ENCODE data around the gene ANAPC15. TPM values are rescaled to one million over a fixed set of nuclear protein-coding genes. Genes with fewer than 3 reads are reported as not detected.

The ANAPC15 gene
- total RNA-seq, 1 donor from 2014 or later: 52.1 TPM

DNA sequence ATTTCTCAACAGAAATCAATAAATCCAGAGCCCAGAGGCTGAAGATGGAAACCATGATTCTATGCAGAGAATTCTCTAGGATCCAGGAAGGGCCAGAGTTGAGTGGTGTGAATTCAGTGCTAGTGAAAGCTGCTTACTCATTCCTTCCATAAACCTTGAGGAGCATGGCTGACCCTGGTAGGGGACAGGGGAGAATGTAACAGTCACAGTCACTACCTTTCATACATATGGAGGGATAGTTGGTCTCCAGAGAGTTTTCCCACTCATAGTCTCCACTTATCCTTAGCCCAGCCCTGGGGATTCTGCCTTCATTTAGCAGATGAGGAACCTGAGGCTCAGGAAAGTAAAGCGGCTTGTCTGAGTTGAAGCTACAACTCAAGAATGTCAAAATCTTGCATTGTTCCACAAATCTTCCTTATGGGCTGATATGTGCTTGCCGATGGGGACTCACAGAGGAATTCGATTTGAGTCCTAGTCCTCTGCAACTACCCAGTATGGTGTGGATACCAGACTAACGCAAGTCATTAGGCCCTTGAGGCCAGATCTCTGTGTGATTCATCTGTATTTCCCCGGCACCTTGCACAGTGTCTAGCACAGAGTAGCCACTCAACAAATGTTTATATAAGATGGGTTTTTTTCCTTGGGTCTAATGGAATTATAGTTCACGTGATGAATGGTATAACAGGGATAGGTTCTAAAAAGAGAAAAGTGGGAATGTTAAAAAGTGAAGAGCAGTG, 3.7 kb upstream of the ANAPC15 start:
- Mint-ChIP-seq H3K4me3 (no peak overlapping the region), H3K27ac (no peak overlapping the region), H3K27me3 (no peaks in the 10 kb centered on the region), H3K36me3 (ENCODE audit: low read depth) (no peaks in the 10 kb centered on the region), H3K4me1 (peaks cover 15% of the 10 kb centered on the region), H3K9me3 (peaks cover 13% of the 10 kb centered on the region)
- DNase-seq: no peak
- intact Hi-C loops (cut with micrococcal nuclease): no loop called here

DNA sequence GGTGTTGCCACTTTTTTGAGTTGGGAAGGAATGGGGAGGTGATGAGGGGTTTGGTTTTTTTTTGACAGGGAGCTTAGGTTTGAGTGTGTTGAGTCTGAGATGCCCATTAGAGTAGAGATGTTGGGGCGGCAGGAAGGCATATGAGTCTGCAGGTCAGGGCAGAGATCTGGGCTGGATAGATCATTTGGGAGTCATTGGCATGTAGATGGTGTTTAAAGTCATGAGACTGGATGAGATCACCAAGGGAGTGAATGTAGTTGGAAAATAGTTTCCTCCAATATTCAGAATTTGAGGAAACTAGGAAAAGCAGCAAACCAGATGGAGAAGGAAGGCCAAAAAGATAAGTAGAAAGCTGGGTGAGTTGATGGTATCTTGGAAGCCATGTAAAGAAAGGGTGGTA, 2.1 kb upstream of the ANAPC15 start:
- H3K27ac Mint-ChIP-seq: no peak overlapping the region
- intact Hi-C loops (cut with micrococcal nuclease): no loop called here
- no peak overlapping the region for H3K4me3 Mint-ChIP-seq
- peaks cover 6% of the 10 kb centered on the region for H3K36me3 Mint-ChIP-seq (ENCODE audit: low read depth)
- no peaks in the 10 kb centered on the region for H3K27me3 Mint-ChIP-seq
- peaks cover 13% of the 10 kb centered on the region for H3K9me3 Mint-ChIP-seq
- H3K4me1 Mint-ChIP-seq: peaks cover 18% of the 10 kb centered on the region
- DNase-seq: no peak

DNA sequence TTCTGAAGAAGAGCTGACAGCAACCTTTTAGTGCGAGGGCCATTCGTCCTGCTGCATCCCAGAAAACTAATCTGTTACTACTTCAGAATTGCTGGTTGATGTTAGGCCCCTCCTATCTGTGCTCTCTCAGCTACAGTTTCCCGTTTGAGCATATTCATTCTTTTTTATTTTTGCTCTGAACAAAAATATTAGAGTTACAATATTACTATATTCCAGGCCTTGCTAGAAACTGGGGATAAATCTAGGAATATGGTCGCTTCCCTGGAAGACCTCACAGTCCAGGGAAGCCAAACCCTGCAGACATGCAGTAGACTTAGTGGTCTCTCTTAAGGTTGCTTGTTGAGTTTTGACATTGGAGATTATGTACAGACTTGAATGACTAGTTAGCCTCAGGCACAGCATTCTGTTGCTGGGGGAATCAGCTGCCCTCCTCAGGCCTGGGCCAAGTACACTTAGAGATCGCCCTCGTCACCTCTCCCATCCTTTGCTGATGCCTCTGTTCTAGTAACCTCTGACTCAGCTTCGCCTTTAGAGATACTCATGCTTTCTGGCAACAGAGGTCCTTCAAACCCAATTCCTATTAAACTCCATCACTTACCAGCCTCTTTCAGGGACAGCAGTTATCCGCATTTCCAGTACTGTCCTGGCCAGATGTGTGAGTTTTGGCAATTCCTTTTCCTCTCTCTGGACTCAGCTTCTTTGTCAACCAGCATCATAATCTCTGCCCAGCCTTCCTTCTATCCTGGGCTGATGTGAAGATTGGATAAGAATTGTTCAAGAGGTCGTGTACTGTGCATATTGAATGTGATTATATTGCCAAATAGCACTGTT, 698 bp upstream of the ANAPC15 start:
- peak overlapping the region; percentile 98 for H3K4me3 Mint-ChIP-seq
- no peaks in the 10 kb centered on the region for H3K27me3 Mint-ChIP-seq
- DNase-seq: no peak
- H3K36me3 Mint-ChIP-seq (ENCODE audit: low read depth): peaks cover 6% of the 10 kb centered on the region
- intact Hi-C loops (cut with micrococcal nuclease): loop anchor here (1.0 to 2.0 kb wide), 6 partner anchors 10 to 185 kb away; partner anchors contain the start of genes LAMTOR1, LRRC51, NUMA1 and XNDC1N
- H3K9me3 Mint-ChIP-seq: peaks cover 13% of the 10 kb centered on the region
- H3K4me1 Mint-ChIP-seq: peaks cover 18% of the 10 kb centered on the region
- peak overlapping the region; percentile 99 for H3K27ac Mint-ChIP-seq

DNA sequence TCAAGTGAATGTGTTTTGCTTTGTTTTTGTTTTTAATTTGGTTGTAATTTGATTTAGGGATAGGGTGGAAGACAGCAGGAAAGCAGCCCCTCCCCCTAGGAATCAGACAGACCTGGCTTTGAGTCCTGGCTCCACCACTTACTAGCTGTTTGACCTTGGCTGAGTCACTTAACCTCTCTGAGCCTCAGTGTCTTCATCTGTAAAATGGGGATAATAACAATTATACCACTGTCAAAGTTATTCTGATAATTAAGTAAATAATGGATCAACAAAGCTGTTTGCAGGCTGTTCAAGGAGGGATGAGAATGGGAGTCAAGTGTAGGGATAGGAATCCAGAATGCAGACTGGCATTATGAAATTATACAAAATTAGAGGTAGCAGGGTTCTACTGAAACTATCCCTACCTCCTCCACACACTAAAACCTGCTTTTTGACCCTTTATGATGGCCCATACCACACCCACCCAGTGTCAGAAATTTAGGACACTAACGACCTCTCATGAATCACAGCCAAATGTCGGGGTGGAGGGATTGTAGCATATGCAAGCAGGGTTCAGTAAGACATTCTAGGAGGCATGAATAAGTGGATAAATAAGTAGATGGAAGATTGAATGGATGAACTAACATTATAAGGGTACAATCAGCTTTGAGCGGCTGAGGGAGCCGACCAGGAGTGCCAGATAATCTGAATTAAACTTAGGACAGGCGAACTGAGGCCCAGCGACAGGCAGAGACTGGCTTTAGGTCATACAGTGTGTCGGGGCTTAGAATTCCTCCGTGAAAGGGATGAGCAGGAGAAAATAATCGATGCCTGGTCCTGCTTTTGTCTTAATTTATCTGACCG, 974 bp downstream of the ANAPC15 start:
- peaks cover 18% of the 10 kb centered on the region for H3K4me1 Mint-ChIP-seq
- peak overlapping the region; percentile 98 for H3K4me3 Mint-ChIP-seq
- H3K27ac Mint-ChIP-seq: peak overlapping the region; percentile 99
- DNase-seq: no peak
- H3K36me3 Mint-ChIP-seq (ENCODE audit: low read depth): peaks cover 11% of the 10 kb centered on the region
- H3K27me3 Mint-ChIP-seq: no peaks in the 10 kb centered on the region
- intact Hi-C loops (cut with micrococcal nuclease): loop anchor here (1.0 to 2.0 kb wide), 6 partner anchors 8 to 183 kb away; partner anchors contain the start of genes LAMTOR1, LRRC51, NUMA1 and XNDC1N
- peaks cover 13% of the 10 kb centered on the region for H3K9me3 Mint-ChIP-seq

DNA sequence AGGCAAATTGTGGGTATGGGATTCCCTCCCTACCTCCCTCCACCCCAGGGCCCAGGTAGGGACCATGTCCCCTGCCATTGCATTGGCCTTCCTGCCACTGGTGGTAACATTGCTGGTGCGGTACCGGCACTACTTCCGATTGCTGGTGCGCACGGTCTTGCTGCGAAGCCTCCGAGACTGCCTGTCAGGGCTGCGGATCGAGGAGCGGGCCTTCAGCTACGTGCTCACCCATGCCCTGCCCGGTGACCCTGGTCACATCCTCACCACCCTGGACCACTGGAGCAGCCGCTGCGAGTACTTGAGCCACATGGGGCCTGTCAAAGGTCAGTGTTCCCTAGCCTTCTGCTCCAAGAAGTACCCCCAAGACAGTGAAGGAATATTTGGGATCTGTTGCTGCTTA, 6.6 kb downstream of the ANAPC15 start, which contains the start of gene TOMT:
TOMT (plus strand) TSS at position 37 of the 400 bp plus-strand sequence; CDS start at position 65, 28 bp downstream.
- DNase-seq: no peak
- Mint-ChIP-seq H3K9me3 (no peaks in the 10 kb centered on the region), H3K4me3 (no peak within 1 kb of the TSS), H3K27ac (no peak within 1 kb of the TSS), H3K36me3 (ENCODE audit: low read depth) (peaks cover 21% of the 10 kb centered on the region), H3K27me3 (no peaks in the 10 kb centered on the region), H3K4me1 (peaks cover 28% of the 10 kb centered on the region)
- intact Hi-C loops (cut with micrococcal nuclease): no loop called here

DNA sequence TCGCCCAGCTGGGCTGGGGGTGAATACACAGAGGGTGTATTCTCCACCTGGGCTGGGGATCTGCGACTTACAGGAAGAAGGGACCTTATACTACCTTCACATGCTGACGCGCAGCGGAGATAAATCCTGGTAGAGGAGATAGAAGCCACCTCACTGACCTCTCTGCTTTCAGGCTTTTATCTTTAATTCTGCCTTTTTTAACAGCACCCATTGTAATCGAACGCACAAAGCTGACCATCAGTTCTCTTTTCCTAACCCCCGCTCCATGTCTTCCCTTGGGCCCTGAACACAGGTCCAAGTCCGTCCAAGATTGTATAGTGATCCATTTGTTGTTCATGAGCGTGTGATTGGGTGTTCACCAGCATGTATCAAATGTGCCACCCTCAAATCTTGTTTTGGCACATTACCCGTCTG, 8.7 kb downstream of the ANAPC15 start:
- intact Hi-C loops (cut with micrococcal nuclease): loop anchor here (1.0 to 5.0 kb wide), 5 partner anchors 9 to 175 kb away; partner anchors contain the start of genes ANAPC15, LRRC51, NUMA1 and RNF121
- H3K4me3 Mint-ChIP-seq: peak overlapping the region; percentile 98

DNA sequence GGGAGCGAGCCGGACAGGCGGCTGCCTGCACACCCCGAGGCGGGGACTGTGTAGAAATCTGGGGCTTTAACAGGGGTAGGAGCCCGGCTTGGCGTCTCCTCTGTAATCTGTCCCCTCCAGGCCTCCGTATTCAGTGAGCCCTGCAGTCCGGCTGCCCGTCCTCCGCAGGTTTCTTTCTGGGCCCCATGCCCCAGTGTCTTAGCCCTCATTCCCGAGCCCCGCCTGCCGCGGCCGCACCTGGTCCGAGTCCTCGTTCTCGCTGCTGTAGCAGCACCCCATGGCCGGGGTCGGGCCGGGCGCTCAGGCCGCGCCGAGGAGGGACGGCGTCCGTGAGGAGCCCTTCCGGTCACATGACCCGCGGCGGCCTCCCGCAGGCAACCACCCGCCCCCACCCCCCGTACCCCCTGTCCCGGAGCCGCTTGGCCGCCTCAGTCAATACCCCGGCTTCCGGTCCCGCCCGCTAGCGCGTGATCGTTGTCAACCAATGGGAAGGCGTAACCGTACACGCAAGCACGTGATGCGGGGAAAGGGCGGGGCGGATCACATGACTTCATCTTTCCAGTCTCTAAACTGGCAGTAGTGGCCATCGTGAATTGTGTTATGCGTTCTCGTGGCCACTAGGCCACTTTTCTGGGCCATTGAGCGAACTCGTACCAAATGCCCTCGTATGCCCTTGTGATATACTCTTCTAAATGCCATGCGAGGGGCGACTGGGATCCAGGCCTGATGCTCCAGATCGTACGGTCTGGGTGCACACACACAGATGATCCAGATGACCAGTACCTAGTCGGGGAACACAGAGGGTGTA, 9.3 kb downstream of the ANAPC15 start, which contains the start of gene LAMTOR1:
LAMTOR1 (minus strand) TSS at position 352 of the 808 bp plus-strand sequence; CDS start at position 279, 73 bp downstream.
- Mint-ChIP-seq H3K27me3 (no peaks in the 10 kb centered on the region), H3K4me3 (peak within 1 kb of the TSS; percentile 98), H3K9me3 (no peaks in the 10 kb centered on the region), H3K36me3 (ENCODE audit: low read depth) (peaks cover 32% of the 10 kb centered on the region), H3K27ac (peak within 1 kb of the TSS; percentile 94), H3K4me1 (peaks cover 38% of the 10 kb centered on the region)
- peak; percentile 100 for DNase-seq
- intact Hi-C loops (cut with micrococcal nuclease): loop anchor here (1.0 to 5.0 kb wide), 6 partner anchors 9 to 174 kb away; partner anchors contain the start of genes ANAPC15, LRRC51, NUMA1 and RNF121

More for the DNA sequence above, 8.7 kb downstream of the ANAPC15 start:
- no peaks in the 10 kb centered on the region for H3K27me3 Mint-ChIP-seq
- no peaks in the 10 kb centered on the region for H3K9me3 Mint-ChIP-seq
- DNase-seq: no peak
- peaks cover 26% of the 10 kb centered on the region for H3K36me3 Mint-ChIP-seq (ENCODE audit: low read depth)
- H3K4me1 Mint-ChIP-seq: peaks cover 38% of the 10 kb centered on the region
- H3K27ac Mint-ChIP-seq: peak overlapping the region; percentile 94

DNA sequence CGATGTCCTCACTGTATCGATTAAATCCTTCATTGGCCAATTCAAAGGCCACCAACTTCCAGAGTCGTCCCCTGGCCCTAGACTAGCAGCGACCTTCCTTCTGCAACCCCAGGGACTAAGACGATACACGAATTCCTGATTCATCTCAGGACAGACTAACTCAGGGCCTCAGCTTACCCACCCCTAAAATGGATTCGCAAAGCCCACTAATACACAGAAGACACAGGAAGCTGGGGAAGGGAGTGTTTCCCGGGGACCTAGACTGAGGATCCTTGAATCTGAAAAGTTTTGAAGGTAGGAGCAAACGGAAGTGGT, 9.9 kb downstream of the ANAPC15 start:
- Mint-ChIP-seq H3K4me1 (peaks cover 38% of the 10 kb centered on the region), H3K36me3 (ENCODE audit: low read depth) (peaks cover 37% of the 10 kb centered on the region), H3K9me3 (no peaks in the 10 kb centered on the region), H3K4me3 (peak overlapping the region; percentile 98), H3K27me3 (no peaks in the 10 kb centered on the region), H3K27ac (peak overlapping the region; percentile 94)
- no peak for DNase-seq
- intact Hi-C loops (cut with micrococcal nuclease): loop anchor here (1.0 to 5.0 kb wide), 3 partner anchors 40 to 174 kb away; partner anchors contain the start of genes RNF121 and XNDC1N

DNA sequence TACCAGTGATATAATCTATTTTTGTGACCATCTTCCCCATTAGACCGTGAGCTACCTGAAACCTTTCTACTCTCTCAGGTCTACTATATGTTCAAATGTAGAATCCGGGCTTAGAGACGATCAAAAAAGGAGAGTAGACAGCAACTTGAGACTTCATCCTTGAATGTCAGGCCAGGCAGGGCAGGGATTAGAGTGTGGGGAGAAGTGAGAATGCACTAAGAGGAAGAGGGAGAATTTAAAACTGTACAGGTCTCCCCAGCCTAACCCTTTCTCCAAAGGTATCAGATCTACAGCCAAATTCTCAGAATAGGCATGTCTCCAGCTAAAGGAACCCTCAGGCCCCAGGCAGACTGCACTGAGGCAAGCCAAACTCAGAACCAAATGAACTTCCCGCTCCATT, 10.3 kb downstream of the ANAPC15 start:
- Mint-ChIP-seq H3K4me3 (peak overlapping the region; percentile 98), H3K9me3 (no peaks in the 10 kb centered on the region), H3K27ac (peak overlapping the region; percentile 94), H3K4me1 (peaks cover 38% of the 10 kb centered on the region), H3K36me3 (ENCODE audit: low read depth) (peaks cover 34% of the 10 kb centered on the region), H3K27me3 (no peaks in the 10 kb centered on the region)
- intact Hi-C loops (cut with micrococcal nuclease): loop anchor here (1.0 to 5.0 kb wide), 3 partner anchors 40 to 173 kb away; partner anchors contain the start of genes RNF121 and XNDC1N
- no peak for DNase-seq

DNA sequence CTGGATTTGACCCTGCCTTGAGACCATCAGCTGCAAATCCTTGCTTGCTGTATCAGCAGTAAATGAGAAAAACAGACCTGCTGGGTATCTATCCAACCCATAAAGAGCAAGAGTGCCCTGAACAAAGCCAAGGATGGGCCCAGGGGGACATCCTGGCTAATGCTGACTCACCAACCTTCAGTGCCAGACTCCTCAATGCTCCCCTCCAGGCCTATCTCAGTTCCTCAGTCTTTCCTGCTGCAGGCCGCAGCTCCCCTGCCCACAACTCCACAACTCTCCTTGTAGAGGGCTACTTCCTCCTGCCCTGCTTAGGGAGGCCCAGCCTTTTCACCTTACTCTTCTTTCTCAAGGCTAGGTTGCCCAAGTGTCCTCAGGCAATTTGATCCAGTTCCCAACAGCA, 12.0 kb downstream of the ANAPC15 start:
- H3K4me3 Mint-ChIP-seq: peak overlapping the region; percentile 8
- peaks cover 38% of the 10 kb centered on the region for H3K4me1 Mint-ChIP-seq

DNA sequence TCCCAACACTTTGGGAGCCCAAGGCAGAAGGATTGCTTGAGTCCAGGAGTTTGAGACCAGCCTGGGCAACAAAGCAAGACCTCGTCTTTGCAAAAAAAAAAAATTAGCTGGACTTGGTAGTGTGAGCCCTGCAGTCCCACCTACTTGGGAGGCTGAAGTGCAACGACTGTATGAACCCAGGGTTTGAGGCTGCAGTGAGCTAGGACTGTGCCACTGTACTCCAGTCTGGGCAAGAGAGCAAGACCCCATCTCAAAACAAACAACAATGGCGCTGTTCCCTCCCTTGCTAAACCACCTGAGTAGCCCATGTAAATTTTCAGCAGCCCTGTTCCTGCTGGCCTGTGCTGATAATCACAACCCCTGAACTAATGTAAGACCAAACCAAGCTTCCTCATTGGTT, 12.5 kb downstream of the ANAPC15 start:
- Mint-ChIP-seq H3K9me3 (no peaks in the 10 kb centered on the region), H3K4me1 (peaks cover 38% of the 10 kb centered on the region), H3K27ac (no peak overlapping the region), H3K27me3 (no peaks in the 10 kb centered on the region), H3K36me3 (ENCODE audit: low read depth) (peaks cover 42% of the 10 kb centered on the region), H3K4me3 (no peak overlapping the region)
- intact Hi-C loops (cut with micrococcal nuclease): loop anchor here (5.0 kb wide), 1 partner anchor 42 kb away; no protein-coding TSS in a partner anchor
- no peak for DNase-seq

More for the DNA sequence above, 12.0 kb downstream of the ANAPC15 start:
- Mint-ChIP-seq H3K27me3 (no peaks in the 10 kb centered on the region), H3K36me3 (ENCODE audit: low read depth) (peaks cover 39% of the 10 kb centered on the region), H3K9me3 (no peaks in the 10 kb centered on the region), H3K27ac (peak overlapping the region; percentile 16)
- intact Hi-C loops (cut with micrococcal nuclease): loop anchor here (5.0 kb wide), 1 partner anchor 42 kb away; no protein-coding TSS in a partner anchor
- no peak for DNase-seq

DNA sequence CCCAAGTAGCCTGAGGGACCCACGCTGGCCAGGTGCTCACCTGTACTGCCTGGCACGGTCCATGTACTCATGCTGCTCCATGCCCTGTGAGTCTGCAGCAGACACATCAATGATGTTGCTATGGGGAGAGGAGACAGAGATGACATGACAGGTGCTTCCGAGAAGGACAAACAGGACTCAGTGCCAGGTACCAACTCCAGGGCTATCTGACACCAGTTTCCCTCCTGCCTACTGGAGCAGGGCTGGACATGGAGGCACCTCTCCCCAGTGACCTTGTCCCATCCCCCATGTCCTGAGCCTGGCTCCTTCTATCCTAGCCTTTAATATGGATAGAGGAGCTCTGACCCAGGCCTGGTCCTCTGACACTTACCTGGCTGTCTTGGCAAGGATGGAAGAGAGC, 13.8 kb downstream of the ANAPC15 start:
- intact Hi-C loops (cut with micrococcal nuclease): no loop called here
- Mint-ChIP-seq H3K4me1 (peaks cover 32% of the 10 kb centered on the region), H3K27ac (no peak overlapping the region), H3K27me3 (no peaks in the 10 kb centered on the region), H3K36me3 (ENCODE audit: low read depth) (peaks cover 46% of the 10 kb centered on the region), H3K4me3 (no peak overlapping the region), H3K9me3 (no peaks in the 10 kb centered on the region)
- DNase-seq: no peak

All from activated CD4-positive, alpha-beta T cell treated with anti-CD3 and anti-CD28 coated beads, Interleukin-2, amount 10 ng/mL, durations not matched to agents 24 days and 14 days (primary cell).